Fibroblast of lung (primary cell): ENCODE data around the gene PDE4D.

Experiments
- CTCF ChIP-seq, 2 donors: IDR thresholded peaks in 1 of 2; conservative IDR thresholded peaks in 1 of 2; 1 replicate in 1 of 2; 2 replicates in 1 of 2; pipeline ENCODE4 v1.5.1; 2011 to 2012; ENCODE audit warnings: low read length in 2 of 2, control low read depth in 1 of 2, inconsistent platforms in 1 of 2, low read depth in 1 of 2, mild to moderate bottlenecking in 1 of 2
- EZH2 ChIP-seq: IDR thresholded peaks from 2 replicates; pipeline ENCODE4 v1.5.1; 2012; ENCODE audit warnings: low read length, control low read depth, mild to moderate bottlenecking; ENCODE audit errors: missing control alignments

- no peak for TF ChIP-seq CTCF (conservative IDR thresholded peaks at IDR 0.05 in 1 of 2, IDR thresholded peaks at IDR 0.05 in 1 of 2; ENCODE audit: low read depth in 1 of 2, low read length in 2 of 2)
- no peak for TF ChIP-seq EZH2
These were observed 335.0 kb downstream of the PDE4D start for GRCh38 chr5:59558501-59558900.
